GM12878 (cell line): Measurements from ENCODE around the gene ARHGAP15. TPM values are rescaled to one million over a fixed set of nuclear protein-coding genes. Genes with fewer than 3 reads are reported as not detected.

Experiments
- BACH1 ChIP-seq: fragments of 450-650 bp; IDR thresholded peaks from 2 replicates; pipeline ENCODE4 v1.6.1; 2017; ENCODE audit warnings: mild to moderate bottlenecking, borderline replicate concordance
- HDAC6 ChIP-seq: fragments of 200-600 bp; sonication (generic); IDR thresholded peaks from one replicate; pipeline ENCODE4 v1.8.0; 2017; ENCODE audit warnings: antibody characterized with exemption; ENCODE audit not compliant: unreplicated experiment
- JUNB ChIP-seq: IDR thresholded peaks from 2 replicates; pipeline ENCODE4 v1.6.1; 2016; ENCODE audit warnings: antibody characterized with exemption, mild to moderate bottlenecking
- MEF2B ChIP-seq: fragments of 450-650 bp; IDR thresholded peaks from 2 replicates; pipeline ENCODE4 v1.6.1; 2018; ENCODE audit warnings: mild to moderate bottlenecking, moderate library complexity; ENCODE audit not compliant: partially characterized antibody, poor library complexity, severe bottlenecking
- NFYA ChIP-seq: IDR thresholded peaks from 2 replicates; pipeline ENCODE4 v1.6.1; 2011; ENCODE audit warnings: low read depth, mild to moderate bottlenecking, low read length, improper control_type of control experiment, borderline replicate concordance
- RFX5 ChIP-seq: IDR thresholded peaks from 2 replicates; pipeline ENCODE4 v1.6.1; 2011; ENCODE audit warnings: low read depth, low read length, improper control_type of control experiment
- STAT1 ChIP-seq: fragments of 450-650 bp; conservative IDR thresholded peaks from 2 replicates; pipeline ENCODE4 v1.6.1; 2014; ENCODE audit warnings: antibody characterized with exemption, mild to moderate bottlenecking
- TAF1 ChIP-seq: IDR thresholded peaks from 2 replicates; pipeline ENCODE4 v1.6.1; 2011; ENCODE audit warnings: mild to moderate bottlenecking, low read depth, low read length, borderline replicate concordance
- TCF7 ChIP-seq: IDR thresholded peaks from 2 replicates; pipeline ENCODE4 v1.6.1; 2014; ENCODE audit warnings: antibody characterized with exemption, borderline replicate concordance
- ZNF384 ChIP-seq: IDR thresholded peaks from 2 replicates; pipeline ENCODE4 v1.6.1; 2012; ENCODE audit warnings: low read depth, mild to moderate bottlenecking, low read length, improper control_type of control experiment, borderline replicate concordance
- ZZZ3 ChIP-seq: IDR thresholded peaks from 2 replicates; pipeline ENCODE4 v1.6.1; 2011; ENCODE audit warnings: low read depth; ENCODE audit not compliant: control insufficient read depth, insufficient read length
- polyA plus RNA-seq, 11 experiments: library from polyadenylated mRNA; depleted of rRNA in 4 of 11; unstranded in 6 of 11; stranded (reverse) in 5 of 11; fragments of >200 nt; fragmentation: Nextera tagmentation in 4 of 11; fragmentation: Illumina TruSeq in 1 of 11; extraction: Ambion mirVana in 4 of 11; extraction: Trizol in 1 of 11; gene quantifications; 1 replicate in 1 of 11; 2 replicates in 10 of 11; pipeline versions ENCODE4 v1.2.1 to v1.2.3, GENCODE V29; 2011 to 2016; ENCODE audit warnings: inconsistent platforms in 2 of 11, missing spikeins in 2 of 11, low read depth in 1 of 11
- total RNA-seq, 4 experiments: library from RNA; depleted of rRNA in 3 of 4; stranded (reverse); fragments of >200 nt in 3 of 4; fragmentation: Illumina TruSeq in 1 of 4; extraction: Trizol in 1 of 4; gene quantifications; 2 replicates each; pipeline versions ENCODE4 v1.2.1 to v1.2.3, GENCODE V29; 2013 to 2021
- TF ChIP-seq, protein P1 (sequence below): fragments of 450-650 bp; IDR thresholded peaks from 2 replicates; pipeline ENCODE4 v1.6.1; 2018; ENCODE audit warnings: borderline replicate concordance, mild to moderate bottlenecking; ENCODE audit not compliant: partially characterized antibody
- TF ChIP-seq, protein P2 (sequence below), 3 experiments: IDR thresholded peaks in 2 of 3; conservative IDR thresholded peaks in 1 of 3; 2 replicates each; pipeline ENCODE4 v1.5.1; 2011; ENCODE audit warnings: low read depth in 3 of 3, low read length in 3 of 3, mild to moderate bottlenecking in 3 of 3, control low read depth in 2 of 3, moderate library complexity in 2 of 3, inconsistent platforms in 1 of 3, mixed read lengths in 1 of 3; ENCODE audit not compliant: control insufficient read depth in 2 of 3, insufficient read depth in 1 of 3; ENCODE audit errors: extremely low read depth in 1 of 3
- TF ChIP-seq, protein P3 (sequence below): fragments of 450-650 bp; formaldehyde crosslinking; IDR thresholded peaks from 2 replicates; pipeline ENCODE4 v1.4.0; 2020; ENCODE audit warnings: mild to moderate bottlenecking, moderate library complexity
- TF ChIP-seq, protein P4 (sequence below): IDR thresholded peaks from 2 replicates; pipeline ENCODE4 v1.6.1; 2011; ENCODE audit warnings: low read depth, mild to moderate bottlenecking, low read length, moderate library complexity, borderline replicate concordance; ENCODE audit errors: extremely low read depth
- TF ChIP-seq, protein P5 (sequence below): IDR thresholded peaks from 2 replicates; pipeline ENCODE4 v1.6.1; 2012; ENCODE audit warnings: mild to moderate bottlenecking, low read depth, low read length

The ARHGAP15 gene
- total and polyA plus RNA-seq, 10 of the 15 experiments (the other 5 are each of a cell fraction or from before 2014, with no cell fraction given): 38.0 to 92.6 (median 66.7) TPM

DNA sequence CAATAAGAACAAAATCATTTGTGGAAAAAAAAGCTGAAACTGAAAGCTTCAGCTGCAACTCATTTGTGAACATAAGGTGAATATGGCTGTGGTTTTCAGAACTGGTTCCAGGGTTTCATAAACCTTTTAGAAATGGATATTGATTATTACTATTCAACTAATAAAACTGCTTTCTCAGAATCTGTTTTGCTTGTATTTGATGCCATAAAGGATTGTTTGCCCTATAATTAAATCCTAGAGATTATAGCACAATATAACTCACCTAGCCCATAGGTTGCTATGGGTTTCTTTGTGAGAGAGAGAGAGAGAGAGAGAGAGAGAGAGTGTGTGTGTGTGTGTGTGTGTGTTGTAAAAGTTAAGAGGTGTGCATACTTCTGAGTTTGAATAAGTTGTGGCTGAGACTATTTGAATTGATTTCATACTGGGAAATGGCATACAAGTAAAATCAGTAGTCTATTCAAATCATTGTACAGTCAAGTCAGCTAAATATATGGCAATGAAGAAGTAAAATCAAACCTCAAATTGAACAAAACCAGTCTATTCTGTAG, 339.2 kb downstream of the ARHGAP15 start (continued):
- TF ChIP-seq TAF1: no peak
- no peak for TF ChIP-seq STAT1
- TF ChIP-seq, protein P1, sequence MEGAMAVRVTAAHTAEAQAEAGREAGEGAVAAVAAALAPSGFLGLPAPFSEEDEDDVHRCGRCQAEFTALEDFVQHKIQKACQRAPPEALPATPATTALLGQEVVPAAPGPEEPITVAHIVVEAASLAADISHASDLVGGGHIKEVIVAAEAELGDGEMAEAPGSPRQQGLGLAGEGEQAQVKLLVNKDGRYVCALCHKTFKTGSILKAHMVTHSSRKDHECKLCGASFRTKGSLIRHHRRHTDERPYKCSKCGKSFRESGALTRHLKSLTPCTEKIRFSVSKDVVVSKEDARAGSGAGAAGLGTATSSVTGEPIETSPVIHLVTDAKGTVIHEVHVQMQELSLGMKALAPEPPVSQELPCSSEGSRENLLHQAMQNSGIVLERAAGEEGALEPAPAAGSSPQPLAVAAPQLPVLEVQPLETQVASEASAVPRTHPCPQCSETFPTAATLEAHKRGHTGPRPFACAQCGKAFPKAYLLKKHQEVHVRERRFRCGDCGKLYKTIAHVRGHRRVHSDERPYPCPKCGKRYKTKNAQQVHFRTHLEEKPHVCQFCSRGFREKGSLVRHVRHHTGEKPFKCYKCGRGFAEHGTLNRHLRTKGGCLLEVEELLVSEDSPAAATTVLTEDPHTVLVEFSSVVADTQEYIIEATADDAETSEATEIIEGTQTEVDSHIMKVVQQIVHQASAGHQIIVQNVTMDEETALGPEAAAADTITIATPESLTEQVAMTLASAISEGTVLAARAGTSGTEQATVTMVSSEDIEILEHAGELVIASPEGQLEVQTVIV: no peak
- no peak for TF ChIP-seq MEF2B
- TF ChIP-seq, protein P2, sequence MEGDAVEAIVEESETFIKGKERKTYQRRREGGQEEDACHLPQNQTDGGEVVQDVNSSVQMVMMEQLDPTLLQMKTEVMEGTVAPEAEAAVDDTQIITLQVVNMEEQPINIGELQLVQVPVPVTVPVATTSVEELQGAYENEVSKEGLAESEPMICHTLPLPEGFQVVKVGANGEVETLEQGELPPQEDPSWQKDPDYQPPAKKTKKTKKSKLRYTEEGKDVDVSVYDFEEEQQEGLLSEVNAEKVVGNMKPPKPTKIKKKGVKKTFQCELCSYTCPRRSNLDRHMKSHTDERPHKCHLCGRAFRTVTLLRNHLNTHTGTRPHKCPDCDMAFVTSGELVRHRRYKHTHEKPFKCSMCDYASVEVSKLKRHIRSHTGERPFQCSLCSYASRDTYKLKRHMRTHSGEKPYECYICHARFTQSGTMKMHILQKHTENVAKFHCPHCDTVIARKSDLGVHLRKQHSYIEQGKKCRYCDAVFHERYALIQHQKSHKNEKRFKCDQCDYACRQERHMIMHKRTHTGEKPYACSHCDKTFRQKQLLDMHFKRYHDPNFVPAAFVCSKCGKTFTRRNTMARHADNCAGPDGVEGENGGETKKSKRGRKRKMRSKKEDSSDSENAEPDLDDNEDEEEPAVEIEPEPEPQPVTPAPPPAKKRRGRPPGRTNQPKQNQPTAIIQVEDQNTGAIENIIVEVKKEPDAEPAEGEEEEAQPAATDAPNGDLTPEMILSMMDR (IDR thresholded peaks at IDR 0.05 in 2 of 3, conservative IDR thresholded peaks at IDR 0.05 in 1 of 3; ENCODE audit: control insufficient read depth in 2 of 3, extremely low read depth in 1 of 3, insufficient read depth in 1 of 3, low read depth in 3 of 3, low read length in 3 of 3): no peak
- TF ChIP-seq HDAC6: no peak
- TF ChIP-seq ZZZ3: peak; percentile 48
- no peak for TF ChIP-seq BACH1
- TF ChIP-seq, protein P3, sequence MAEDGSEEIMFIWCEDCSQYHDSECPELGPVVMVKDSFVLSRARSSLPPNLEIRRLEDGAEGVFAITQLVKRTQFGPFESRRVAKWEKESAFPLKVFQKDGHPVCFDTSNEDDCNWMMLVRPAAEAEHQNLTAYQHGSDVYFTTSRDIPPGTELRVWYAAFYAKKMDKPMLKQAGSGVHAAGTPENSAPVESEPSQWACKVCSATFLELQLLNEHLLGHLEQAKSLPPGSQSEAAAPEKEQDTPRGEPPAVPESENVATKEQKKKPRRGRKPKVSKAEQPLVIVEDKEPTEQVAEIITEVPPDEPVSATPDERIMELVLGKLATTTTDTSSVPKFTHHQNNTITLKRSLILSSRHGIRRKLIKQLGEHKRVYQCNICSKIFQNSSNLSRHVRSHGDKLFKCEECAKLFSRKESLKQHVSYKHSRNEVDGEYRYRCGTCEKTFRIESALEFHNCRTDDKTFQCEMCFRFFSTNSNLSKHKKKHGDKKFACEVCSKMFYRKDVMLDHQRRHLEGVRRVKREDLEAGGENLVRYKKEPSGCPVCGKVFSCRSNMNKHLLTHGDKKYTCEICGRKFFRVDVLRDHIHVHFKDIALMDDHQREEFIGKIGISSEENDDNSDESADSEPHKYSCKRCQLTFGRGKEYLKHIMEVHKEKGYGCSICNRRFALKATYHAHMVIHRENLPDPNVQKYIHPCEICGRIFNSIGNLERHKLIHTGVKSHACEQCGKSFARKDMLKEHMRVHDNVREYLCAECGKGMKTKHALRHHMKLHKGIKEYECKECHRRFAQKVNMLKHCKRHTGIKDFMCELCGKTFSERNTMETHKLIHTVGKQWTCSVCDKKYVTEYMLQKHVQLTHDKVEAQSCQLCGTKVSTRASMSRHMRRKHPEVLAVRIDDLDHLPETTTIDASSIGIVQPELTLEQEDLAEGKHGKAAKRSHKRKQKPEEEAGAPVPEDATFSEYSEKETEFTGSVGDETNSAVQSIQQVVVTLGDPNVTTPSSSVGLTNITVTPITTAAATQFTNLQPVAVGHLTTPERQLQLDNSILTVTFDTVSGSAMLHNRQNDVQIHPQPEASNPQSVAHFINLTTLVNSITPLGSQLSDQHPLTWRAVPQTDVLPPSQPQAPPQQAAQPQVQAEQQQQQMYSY (CRISPR knock-in tag): no peak
- TF ChIP-seq, protein P4, sequence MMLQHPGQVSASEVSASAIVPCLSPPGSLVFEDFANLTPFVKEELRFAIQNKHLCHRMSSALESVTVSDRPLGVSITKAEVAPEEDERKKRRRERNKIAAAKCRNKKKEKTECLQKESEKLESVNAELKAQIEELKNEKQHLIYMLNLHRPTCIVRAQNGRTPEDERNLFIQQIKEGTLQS: no peak
- TF ChIP-seq, protein P5, sequence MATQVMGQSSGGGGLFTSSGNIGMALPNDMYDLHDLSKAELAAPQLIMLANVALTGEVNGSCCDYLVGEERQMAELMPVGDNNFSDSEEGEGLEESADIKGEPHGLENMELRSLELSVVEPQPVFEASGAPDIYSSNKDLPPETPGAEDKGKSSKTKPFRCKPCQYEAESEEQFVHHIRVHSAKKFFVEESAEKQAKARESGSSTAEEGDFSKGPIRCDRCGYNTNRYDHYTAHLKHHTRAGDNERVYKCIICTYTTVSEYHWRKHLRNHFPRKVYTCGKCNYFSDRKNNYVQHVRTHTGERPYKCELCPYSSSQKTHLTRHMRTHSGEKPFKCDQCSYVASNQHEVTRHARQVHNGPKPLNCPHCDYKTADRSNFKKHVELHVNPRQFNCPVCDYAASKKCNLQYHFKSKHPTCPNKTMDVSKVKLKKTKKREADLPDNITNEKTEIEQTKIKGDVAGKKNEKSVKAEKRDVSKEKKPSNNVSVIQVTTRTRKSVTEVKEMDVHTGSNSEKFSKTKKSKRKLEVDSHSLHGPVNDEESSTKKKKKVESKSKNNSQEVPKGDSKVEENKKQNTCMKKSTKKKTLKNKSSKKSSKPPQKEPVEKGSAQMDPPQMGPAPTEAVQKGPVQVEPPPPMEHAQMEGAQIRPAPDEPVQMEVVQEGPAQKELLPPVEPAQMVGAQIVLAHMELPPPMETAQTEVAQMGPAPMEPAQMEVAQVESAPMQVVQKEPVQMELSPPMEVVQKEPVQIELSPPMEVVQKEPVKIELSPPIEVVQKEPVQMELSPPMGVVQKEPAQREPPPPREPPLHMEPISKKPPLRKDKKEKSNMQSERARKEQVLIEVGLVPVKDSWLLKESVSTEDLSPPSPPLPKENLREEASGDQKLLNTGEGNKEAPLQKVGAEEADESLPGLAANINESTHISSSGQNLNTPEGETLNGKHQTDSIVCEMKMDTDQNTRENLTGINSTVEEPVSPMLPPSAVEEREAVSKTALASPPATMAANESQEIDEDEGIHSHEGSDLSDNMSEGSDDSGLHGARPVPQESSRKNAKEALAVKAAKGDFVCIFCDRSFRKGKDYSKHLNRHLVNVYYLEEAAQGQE: no peak
- TF ChIP-seq TCF7: no peak
- no peak for TF ChIP-seq ZNF384
- TF ChIP-seq JUNB: peak; percentile 84
- TF ChIP-seq NFYA: no peak
- 0 out of 2 replicates have a peak, but pooled peaks have one; percentile 57 for TF ChIP-seq RFX5
